ENCODE data around the gene CBR1. TPM values are rescaled to one million over a fixed set of nuclear protein-coding genes. Genes with fewer than 3 reads are reported as not detected.

The CBR1 gene
- total and polyA plus RNA-seq, 7 donors: 102 to 264 (median 180) TPM

GRCh38 chr21:36039861-36040260 is 30.0 kb upstream of the CBR1 start:
- Histone ChIP-seq H3K27ac (no peak overlapping the region), H3K4me3 (no peak overlapping the region), H3K27me3 (no peaks in the 10 kb centered on the region), H3K36me3 (peaks cover 13 to 93% (median 29%) of the 10 kb centered on the region in 4 donors), H3K9me3 (no peaks in the 10 kb centered on the region), H3K4me1 (no peaks in the 10 kb centered on the region)
- intact Hi-C loops (cut with DNase I): no loop called here
- no peak for DNase-seq
- 93 to 95% methylated on average over 6 of the region's 6 CpGs for WGBS, 2 donors
- TF ChIP-seq POLR2A (IDR thresholded peaks at IDR 0.05): no peak
- TF ChIP-seq, protein P1, sequence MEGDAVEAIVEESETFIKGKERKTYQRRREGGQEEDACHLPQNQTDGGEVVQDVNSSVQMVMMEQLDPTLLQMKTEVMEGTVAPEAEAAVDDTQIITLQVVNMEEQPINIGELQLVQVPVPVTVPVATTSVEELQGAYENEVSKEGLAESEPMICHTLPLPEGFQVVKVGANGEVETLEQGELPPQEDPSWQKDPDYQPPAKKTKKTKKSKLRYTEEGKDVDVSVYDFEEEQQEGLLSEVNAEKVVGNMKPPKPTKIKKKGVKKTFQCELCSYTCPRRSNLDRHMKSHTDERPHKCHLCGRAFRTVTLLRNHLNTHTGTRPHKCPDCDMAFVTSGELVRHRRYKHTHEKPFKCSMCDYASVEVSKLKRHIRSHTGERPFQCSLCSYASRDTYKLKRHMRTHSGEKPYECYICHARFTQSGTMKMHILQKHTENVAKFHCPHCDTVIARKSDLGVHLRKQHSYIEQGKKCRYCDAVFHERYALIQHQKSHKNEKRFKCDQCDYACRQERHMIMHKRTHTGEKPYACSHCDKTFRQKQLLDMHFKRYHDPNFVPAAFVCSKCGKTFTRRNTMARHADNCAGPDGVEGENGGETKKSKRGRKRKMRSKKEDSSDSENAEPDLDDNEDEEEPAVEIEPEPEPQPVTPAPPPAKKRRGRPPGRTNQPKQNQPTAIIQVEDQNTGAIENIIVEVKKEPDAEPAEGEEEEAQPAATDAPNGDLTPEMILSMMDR (IDR thresholded peaks at IDR 0.05): no peak
- TF ChIP-seq EP300 (IDR thresholded peaks at IDR 0.05): no peak
- TF ChIP-seq POLR2AphosphoS5 (IDR thresholded peaks at IDR 0.05): no peak

- intact Hi-C loops (cut with DNase I): no loop called here
- Histone ChIP-seq H3K4me3 (no peak overlapping the region), H3K4me1 (no peaks in the 10 kb centered on the region), H3K27ac (no peak overlapping the region), H3K27me3 (no peaks in the 10 kb centered on the region), H3K9me3 (no peaks in the 10 kb centered on the region), H3K36me3 (peaks cover 18 to 93% (median 33%) of the 10 kb centered on the region in 4 donors)
- WGBS, 2 donors: 90 to 92% methylated on average over 2 of the region's 2 CpGs
- TF ChIP-seq, protein P1 (IDR thresholded peaks at IDR 0.05): no peak
- TF ChIP-seq EP300 (IDR thresholded peaks at IDR 0.05): no peak
- no peak for TF ChIP-seq POLR2A (IDR thresholded peaks at IDR 0.05)
- no peak for TF ChIP-seq POLR2AphosphoS5 (IDR thresholded peaks at IDR 0.05)
- DNase-seq: no peak
Measured at GRCh38 chr21:36040389-36040788, 29.4 kb upstream of the CBR1 start.

DNA sequence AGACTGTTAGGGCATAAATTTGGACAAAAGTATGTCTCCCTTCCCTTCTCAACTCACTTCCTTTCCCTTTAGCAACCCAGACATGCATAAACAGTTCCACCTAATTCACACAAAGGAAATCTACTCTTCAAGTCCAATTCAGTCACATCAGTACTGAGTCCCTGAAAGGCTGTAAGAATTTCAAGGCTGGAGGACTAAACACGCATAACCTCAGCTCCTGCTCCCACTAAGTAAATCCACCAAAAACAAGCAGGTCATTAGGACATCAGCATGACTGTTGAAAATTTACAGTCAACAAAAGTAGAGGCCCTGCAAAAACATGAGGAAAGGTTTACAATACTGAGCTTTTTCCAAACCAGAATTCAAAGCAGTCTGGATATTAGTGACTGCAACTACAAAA is 27.9 kb upstream of the CBR1 start:
- H3K9me3 ChIP-seq: no peaks in the 10 kb centered on the region
- H3K36me3 ChIP-seq: peaks cover 21 to 93% (median 45%) of the 10 kb centered on the region in 4 donors
- no peak overlapping the region for H3K4me3 ChIP-seq
- intact Hi-C loops (cut with DNase I): no loop called here
- no peaks in the 10 kb centered on the region for H3K4me1 ChIP-seq
- no peak overlapping the region for H3K27ac ChIP-seq
- TF ChIP-seq, protein P1 (IDR thresholded peaks at IDR 0.05): no peak
- TF ChIP-seq POLR2A (IDR thresholded peaks at IDR 0.05): no peak
- no peak for TF ChIP-seq EP300 (IDR thresholded peaks at IDR 0.05)
- no peak for TF ChIP-seq POLR2AphosphoS5 (IDR thresholded peaks at IDR 0.05)
- H3K27me3 ChIP-seq: no peaks in the 10 kb centered on the region
- 92 to 93% methylated on average over 1 of the region's 1 CpG for WGBS, 2 donors
- no peak for DNase-seq

GRCh38 chr21:36044056-36044455 is 25.8 kb upstream of the CBR1 start:
- Histone ChIP-seq H3K9me3 (no peaks in the 10 kb centered on the region), H3K27ac (no peak overlapping the region), H3K4me1 (no peaks in the 10 kb centered on the region), H3K36me3 (peaks cover 21 to 94% (median 47%) of the 10 kb centered on the region in 4 donors), H3K4me3 (no peak overlapping the region), H3K27me3 (no peaks in the 10 kb centered on the region)
- intact Hi-C loops (cut with DNase I): no loop called here
- WGBS, 2 donors: 70 to 81% methylated on average over 10 of the region's 10 CpGs
- TF ChIP-seq POLR2A (IDR thresholded peaks at IDR 0.05) (no peak), POLR2AphosphoS5 (IDR thresholded peaks at IDR 0.05) (no peak), EP300 (IDR thresholded peaks at IDR 0.05) (no peak)
- TF ChIP-seq, protein P1 (IDR thresholded peaks at IDR 0.05): no peak
- no peak for DNase-seq

GRCh38 chr21:36045993-36046392 is 23.8 kb upstream of the CBR1 start:
- H3K9me3 ChIP-seq: no peaks in the 10 kb centered on the region
- no peaks in the 10 kb centered on the region for H3K27me3 ChIP-seq
- H3K27ac ChIP-seq: no peak overlapping the region
- DNase-seq: no peak
- intact Hi-C loops (cut with DNase I): no loop called here
- no peaks in the 10 kb centered on the region for H3K4me1 ChIP-seq
- H3K4me3 ChIP-seq: no peak overlapping the region
- peaks cover 15 to 99% (median 48%) of the 10 kb centered on the region in 4 donors for H3K36me3 ChIP-seq
- WGBS, 2 donors: 78 to 85% methylated on average over 1 of the region's 1 CpG
- no peak for TF ChIP-seq EP300 (IDR thresholded peaks at IDR 0.05)
- TF ChIP-seq POLR2A (IDR thresholded peaks at IDR 0.05): no peak
- TF ChIP-seq POLR2AphosphoS5 (IDR thresholded peaks at IDR 0.05): no peak
- TF ChIP-seq, protein P1 (IDR thresholded peaks at IDR 0.05): no peak
